B cell (primary cell): ENCODE data around the gene AFF3.
"Not testable (repeated sequence)": the region's sequence is repeated elsewhere in the genome, so short reads cannot be mapped to it uniquely, and the experiment has no call there.

ENCODE experiments used
- EZH2 ChIP-seq: IDR thresholded peaks from 2 replicates; pipeline ENCODE4 v1.6.1; 2012; ENCODE audit warnings: borderline replicate concordance, low read depth, mild to moderate bottlenecking, moderate library complexity, low read length; ENCODE audit not compliant: insufficient read depth, poor library complexity, severe bottlenecking
- TF ChIP-seq, protein P1 (sequence below): fragments of 200-600 bp; IDR thresholded peaks from one replicate; pipeline ENCODE4 v1.8.0; 2022; ENCODE audit warnings: antibody characterized with exemption, mild to moderate bottlenecking

DNA sequence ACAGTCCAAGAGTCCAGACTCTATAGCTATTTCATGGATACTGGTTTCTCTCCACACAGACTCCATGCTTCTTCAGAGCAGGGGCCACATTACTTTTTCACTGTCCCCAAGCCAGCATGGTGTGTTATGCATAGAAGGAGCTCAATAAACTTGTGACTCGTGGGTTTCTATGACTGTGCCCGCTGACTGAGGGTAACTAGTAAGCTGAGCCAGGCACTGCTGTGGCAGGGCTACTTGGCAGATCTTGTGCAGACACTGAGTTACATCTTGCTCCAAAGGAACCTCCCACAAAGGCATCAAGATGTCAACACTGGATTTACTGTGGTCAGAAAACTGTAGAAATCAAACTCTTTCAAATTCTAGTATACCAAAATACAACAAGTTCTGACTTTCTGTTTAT is 56.6 kb downstream of the AFF3 start:
- TF ChIP-seq, protein P1, sequence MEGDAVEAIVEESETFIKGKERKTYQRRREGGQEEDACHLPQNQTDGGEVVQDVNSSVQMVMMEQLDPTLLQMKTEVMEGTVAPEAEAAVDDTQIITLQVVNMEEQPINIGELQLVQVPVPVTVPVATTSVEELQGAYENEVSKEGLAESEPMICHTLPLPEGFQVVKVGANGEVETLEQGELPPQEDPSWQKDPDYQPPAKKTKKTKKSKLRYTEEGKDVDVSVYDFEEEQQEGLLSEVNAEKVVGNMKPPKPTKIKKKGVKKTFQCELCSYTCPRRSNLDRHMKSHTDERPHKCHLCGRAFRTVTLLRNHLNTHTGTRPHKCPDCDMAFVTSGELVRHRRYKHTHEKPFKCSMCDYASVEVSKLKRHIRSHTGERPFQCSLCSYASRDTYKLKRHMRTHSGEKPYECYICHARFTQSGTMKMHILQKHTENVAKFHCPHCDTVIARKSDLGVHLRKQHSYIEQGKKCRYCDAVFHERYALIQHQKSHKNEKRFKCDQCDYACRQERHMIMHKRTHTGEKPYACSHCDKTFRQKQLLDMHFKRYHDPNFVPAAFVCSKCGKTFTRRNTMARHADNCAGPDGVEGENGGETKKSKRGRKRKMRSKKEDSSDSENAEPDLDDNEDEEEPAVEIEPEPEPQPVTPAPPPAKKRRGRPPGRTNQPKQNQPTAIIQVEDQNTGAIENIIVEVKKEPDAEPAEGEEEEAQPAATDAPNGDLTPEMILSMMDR = not testable (repeated sequence)
- not testable (repeated sequence) for TF ChIP-seq EZH2
